Measurements from ENCODE around the gene PCSK5. TPM values are rescaled to one million over a fixed set of nuclear protein-coding genes. Genes with fewer than 3 reads are reported as not detected.
"Not testable (repeated sequence)": the region's sequence is repeated elsewhere in the genome, so short reads cannot be mapped to it uniquely, and the experiment has no call there.

The PCSK5 gene
- total RNA-seq, 1 donor from 2014 or later = 16.7 TPM

DNA sequence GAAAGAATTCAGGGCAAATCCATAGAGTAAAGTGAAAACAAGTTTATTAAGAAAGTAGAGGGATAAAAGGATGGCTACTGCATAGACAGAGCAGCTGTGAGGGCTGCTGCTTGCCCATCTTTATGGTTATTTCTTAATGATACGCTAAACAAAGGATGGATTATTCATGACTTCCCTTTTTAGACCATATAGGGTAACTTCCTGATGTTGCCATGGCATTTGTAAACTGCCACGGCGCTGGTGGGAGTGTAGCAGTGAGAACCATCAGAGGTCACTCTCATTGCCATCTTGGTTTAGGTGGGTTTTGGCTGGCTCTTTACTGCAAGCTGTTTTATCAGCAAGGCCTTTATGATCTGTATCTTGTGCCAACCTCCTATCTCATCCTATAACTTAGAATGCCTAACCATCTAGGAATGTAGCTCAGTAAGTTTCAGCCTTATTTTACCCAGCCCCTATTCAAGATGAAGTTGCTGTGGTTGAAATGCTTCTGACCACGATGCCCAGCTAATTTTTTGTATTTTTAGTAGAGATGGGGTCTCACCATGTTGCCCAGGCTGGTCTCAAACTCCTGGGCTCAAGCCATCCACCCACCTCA is 461.6 kb downstream of the PCSK5 start:
- H3K9me3 ChIP-seq (ENCODE audit: control insufficient read depth in 3 of 3, low read length in 3 of 3) = no peaks in the 10 kb centered on the region
- H3K9ac ChIP-seq (ENCODE audit: low read depth in 1 of 3, low read length in 3 of 3) = no peak overlapping the region
- H3K36me3 ChIP-seq (ENCODE audit: control insufficient read depth in 3 of 3, insufficient read depth in 3 of 3, low read length in 3 of 3) = no peaks in the 10 kb centered on the region
- no peaks in the 10 kb centered on the region for H3K4me1 ChIP-seq (ENCODE audit: control insufficient read depth in 3 of 3, insufficient read depth in 3 of 3, low read length in 3 of 3)
- no peak overlapping the region for H3K4me3 ChIP-seq (ENCODE audit: low read length in 3 of 3)
- H3K27ac ChIP-seq (ENCODE audit: low read depth, low read length) = no peak overlapping the region
- H3K27me3 ChIP-seq (ENCODE audit: control insufficient read depth in 3 of 3, insufficient read depth in 3 of 3, low read length in 3 of 3) = no peaks in the 10 kb centered on the region

DNA sequence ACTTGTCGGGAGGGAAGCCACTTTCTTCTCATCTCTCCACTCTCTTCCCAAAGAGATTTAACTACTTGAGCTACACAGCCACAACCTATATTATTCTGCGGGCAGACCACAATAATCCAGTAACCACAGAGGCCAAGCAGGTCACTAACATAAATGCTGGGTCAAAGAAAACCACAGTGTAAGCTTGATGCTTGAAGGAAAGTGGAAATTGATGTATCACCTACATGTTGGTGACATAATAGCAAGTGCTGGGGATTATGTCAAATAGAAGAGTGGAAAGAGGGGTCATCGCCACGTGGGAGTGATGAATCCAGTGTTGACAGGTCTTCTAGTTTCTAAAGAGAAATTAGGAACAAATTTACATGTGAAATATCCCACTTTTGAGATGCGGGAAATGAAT is 462.8 kb downstream of the PCSK5 start:
- no peaks in the 10 kb centered on the region for H3K27me3 ChIP-seq (ENCODE audit: control insufficient read depth in 3 of 3, insufficient read depth in 3 of 3, low read length in 3 of 3)
- H3K4me3 ChIP-seq (ENCODE audit: low read length in 3 of 3) = no peak overlapping the region
- H3K9me3 ChIP-seq (ENCODE audit: control insufficient read depth in 3 of 3, low read length in 3 of 3) = no peaks in the 10 kb centered on the region
- no peaks in the 10 kb centered on the region for H3K4me1 ChIP-seq (ENCODE audit: control insufficient read depth in 3 of 3, insufficient read depth in 3 of 3, low read length in 3 of 3)
- no peak overlapping the region for H3K27ac ChIP-seq (ENCODE audit: low read depth, low read length)
- H3K36me3 ChIP-seq (ENCODE audit: control insufficient read depth in 3 of 3, insufficient read depth in 3 of 3, low read length in 3 of 3) = no peaks in the 10 kb centered on the region
- no peak overlapping the region for H3K9ac ChIP-seq (ENCODE audit: low read depth in 1 of 3, low read length in 3 of 3)

DNA sequence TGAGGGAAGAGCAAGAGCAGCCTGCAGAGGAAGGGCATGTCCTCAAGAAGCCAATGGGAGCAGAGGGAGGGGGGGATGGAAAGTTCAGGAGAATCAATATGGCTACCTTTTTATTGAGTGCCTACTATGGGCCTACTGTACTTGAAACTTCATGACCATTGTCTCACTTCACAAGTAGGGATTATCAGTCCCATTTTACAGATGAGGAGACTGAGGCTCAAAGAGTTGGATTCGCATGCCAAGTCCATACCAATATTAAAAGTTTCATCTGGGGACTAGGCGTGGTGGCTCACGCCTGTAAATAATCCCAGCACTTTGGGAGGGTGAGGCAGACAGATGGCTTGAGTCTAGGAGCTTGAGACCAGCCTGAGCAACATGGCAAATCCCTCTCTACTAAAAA is 463.7 kb downstream of the PCSK5 start:
- no peaks in the 10 kb centered on the region for H3K27me3 ChIP-seq (ENCODE audit: control insufficient read depth in 3 of 3, insufficient read depth in 3 of 3, low read length in 3 of 3)
- H3K9ac ChIP-seq (ENCODE audit: low read depth in 1 of 3, low read length in 3 of 3) = no peak overlapping the region
- H3K4me1 ChIP-seq (ENCODE audit: control insufficient read depth in 3 of 3, insufficient read depth in 3 of 3, low read length in 3 of 3) = no peaks in the 10 kb centered on the region
- H3K9me3 ChIP-seq (ENCODE audit: control insufficient read depth in 3 of 3, low read length in 3 of 3) = no peaks in the 10 kb centered on the region
- no peaks in the 10 kb centered on the region for H3K36me3 ChIP-seq (ENCODE audit: control insufficient read depth in 3 of 3, insufficient read depth in 3 of 3, low read length in 3 of 3)
- no peak overlapping the region for H3K27ac ChIP-seq (ENCODE audit: low read depth, low read length)
- no peak overlapping the region for H3K4me3 ChIP-seq (ENCODE audit: low read length in 3 of 3)

DNA sequence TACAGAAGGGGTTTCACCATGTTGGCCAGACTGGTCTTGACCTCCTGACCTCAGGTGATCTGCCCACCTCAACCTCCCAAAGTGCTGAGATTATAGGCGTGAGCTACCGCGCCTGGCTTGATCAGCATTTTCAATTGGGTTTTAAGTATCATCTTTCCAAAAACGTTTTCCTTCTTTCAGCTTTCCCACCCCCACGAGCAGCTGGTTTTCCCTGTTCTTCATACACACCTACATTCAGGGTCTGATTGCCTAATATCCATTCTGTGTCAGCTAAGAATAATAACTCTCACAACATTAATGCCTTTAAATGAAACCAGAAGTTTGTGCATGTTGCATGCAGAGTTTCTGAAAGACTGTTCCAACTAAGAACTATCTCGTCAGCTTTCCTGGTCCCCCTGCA is 465.4 kb downstream of the PCSK5 start:
- H3K9me3 ChIP-seq (ENCODE audit: control insufficient read depth in 3 of 3, low read length in 3 of 3) = no peaks in the 10 kb centered on the region
- no peak overlapping the region for H3K9ac ChIP-seq (ENCODE audit: low read depth in 1 of 3, low read length in 3 of 3)
- no peak overlapping the region for H3K27ac ChIP-seq (ENCODE audit: low read depth, low read length)
- no peak overlapping the region for H3K4me3 ChIP-seq (ENCODE audit: low read length in 3 of 3)
- no peaks in the 10 kb centered on the region for H3K4me1 ChIP-seq (ENCODE audit: control insufficient read depth in 3 of 3, insufficient read depth in 3 of 3, low read length in 3 of 3)
- no peaks in the 10 kb centered on the region for H3K36me3 ChIP-seq (ENCODE audit: control insufficient read depth in 3 of 3, insufficient read depth in 3 of 3, low read length in 3 of 3)
- no peaks in the 10 kb centered on the region for H3K27me3 ChIP-seq (ENCODE audit: control insufficient read depth in 3 of 3, insufficient read depth in 3 of 3, low read length in 3 of 3)

DNA sequence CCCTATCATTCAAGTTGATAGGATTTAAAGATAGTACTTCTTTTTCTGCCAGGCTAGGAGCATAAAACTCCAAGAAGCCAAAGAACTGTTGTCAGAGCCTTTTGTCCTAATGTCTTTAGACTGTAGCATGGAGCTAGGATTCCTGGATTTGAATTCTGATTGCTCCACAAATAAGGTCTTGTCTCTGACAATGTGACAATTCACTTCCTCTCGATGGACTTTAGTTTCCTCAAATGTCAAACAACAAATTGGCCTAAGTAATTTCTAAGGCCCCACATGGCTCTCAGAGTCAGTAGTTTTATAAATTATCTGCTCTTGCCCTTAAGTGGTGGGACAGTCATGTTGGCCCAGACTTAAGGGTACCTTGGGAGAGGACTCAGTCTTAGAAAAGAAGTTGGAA is 467.1 kb downstream of the PCSK5 start:
- H3K9me3 ChIP-seq (ENCODE audit: control insufficient read depth in 3 of 3, low read length in 3 of 3) = no peaks in the 10 kb centered on the region
- no peaks in the 10 kb centered on the region for H3K27me3 ChIP-seq (ENCODE audit: control insufficient read depth in 3 of 3, insufficient read depth in 3 of 3, low read length in 3 of 3)
- no peak overlapping the region for H3K27ac ChIP-seq (ENCODE audit: low read depth, low read length)
- H3K4me1 ChIP-seq (ENCODE audit: control insufficient read depth in 3 of 3, insufficient read depth in 3 of 3, low read length in 3 of 3) = no peaks in the 10 kb centered on the region
- no peaks in the 10 kb centered on the region for H3K36me3 ChIP-seq (ENCODE audit: control insufficient read depth in 3 of 3, insufficient read depth in 3 of 3, low read length in 3 of 3)
- H3K9ac ChIP-seq (ENCODE audit: low read depth in 1 of 3, low read length in 3 of 3) = no peak overlapping the region
- H3K4me3 ChIP-seq (ENCODE audit: low read length in 3 of 3) = no peak overlapping the region

DNA sequence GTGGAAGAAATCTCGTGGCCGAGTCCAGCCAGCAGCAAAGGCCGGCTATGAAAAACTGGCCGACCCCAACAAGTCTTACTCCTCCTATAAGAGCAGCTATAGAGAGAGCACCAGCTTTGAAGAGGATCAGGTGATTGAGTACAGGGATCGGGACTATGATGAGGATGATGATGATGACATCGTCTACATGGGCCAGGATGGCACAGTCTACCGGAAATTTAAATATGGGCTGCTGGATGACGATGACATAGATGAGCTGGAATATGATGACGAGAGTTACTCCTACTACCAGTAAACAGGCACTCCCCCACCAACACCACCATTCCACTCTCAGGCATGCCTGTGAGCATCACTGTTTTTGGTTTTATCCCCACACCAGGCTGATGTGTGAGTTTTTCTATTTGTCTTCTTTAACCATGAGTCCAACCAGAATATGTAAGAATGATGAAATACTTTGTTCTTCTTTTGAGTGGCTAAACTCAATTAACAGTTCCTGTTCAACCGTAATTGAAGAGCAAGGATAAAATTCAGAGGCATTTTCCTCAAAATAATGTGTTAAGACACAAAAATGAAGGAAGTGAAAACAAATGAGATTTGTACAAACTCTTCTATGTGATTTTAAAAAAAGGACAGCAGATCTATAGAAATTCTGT is 468.3 kb downstream of the PCSK5 start:
- no peaks in the 10 kb centered on the region for H3K9me3 ChIP-seq (ENCODE audit: control insufficient read depth in 3 of 3, low read length in 3 of 3)
- no peaks in the 10 kb centered on the region for H3K36me3 ChIP-seq (ENCODE audit: control insufficient read depth in 3 of 3, insufficient read depth in 3 of 3, low read length in 3 of 3)
- no peak overlapping the region for H3K27ac ChIP-seq (ENCODE audit: low read depth, low read length)
- no peaks in the 10 kb centered on the region for H3K4me1 ChIP-seq (ENCODE audit: control insufficient read depth in 3 of 3, insufficient read depth in 3 of 3, low read length in 3 of 3)
- no peak overlapping the region for H3K4me3 ChIP-seq (ENCODE audit: low read length in 3 of 3)
- H3K27me3 ChIP-seq (ENCODE audit: control insufficient read depth in 3 of 3, insufficient read depth in 3 of 3, low read length in 3 of 3) = no peaks in the 10 kb centered on the region
- H3K9ac ChIP-seq (ENCODE audit: low read depth in 1 of 3, low read length in 3 of 3) = no peak overlapping the region

DNA sequence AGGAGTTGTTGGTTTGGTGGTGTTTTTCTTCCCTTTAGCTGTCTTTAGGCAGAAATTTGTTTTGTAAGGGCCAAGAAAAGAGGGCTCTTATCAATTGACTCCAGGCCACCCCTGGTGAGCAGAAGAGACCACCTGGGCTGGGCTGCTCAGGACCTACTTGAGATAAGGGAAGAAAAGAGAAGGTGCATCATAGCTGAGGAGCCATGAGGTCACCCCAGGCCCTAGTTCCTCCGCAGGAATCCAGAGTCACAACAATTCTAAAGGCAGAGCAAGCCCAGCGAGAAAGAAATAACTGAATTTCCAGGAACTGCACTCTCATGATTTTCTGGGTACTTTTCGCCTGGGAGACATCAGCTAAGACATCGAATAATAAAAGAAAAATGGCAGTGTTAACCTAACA is 468.9 kb downstream of the PCSK5 start:
- H3K27me3 ChIP-seq (ENCODE audit: control insufficient read depth in 3 of 3, insufficient read depth in 3 of 3, low read length in 3 of 3) = no peaks in the 10 kb centered on the region
- no peaks in the 10 kb centered on the region for H3K9me3 ChIP-seq (ENCODE audit: control insufficient read depth in 3 of 3, low read length in 3 of 3)
- H3K9ac ChIP-seq (ENCODE audit: low read depth in 1 of 3, low read length in 3 of 3) = no peak overlapping the region
- H3K27ac ChIP-seq (ENCODE audit: low read depth, low read length) = no peak overlapping the region
- H3K36me3 ChIP-seq (ENCODE audit: control insufficient read depth in 3 of 3, insufficient read depth in 3 of 3, low read length in 3 of 3) = no peaks in the 10 kb centered on the region
- no peaks in the 10 kb centered on the region for H3K4me1 ChIP-seq (ENCODE audit: control insufficient read depth in 3 of 3, insufficient read depth in 3 of 3, low read length in 3 of 3)
- H3K4me3 ChIP-seq (ENCODE audit: low read length in 3 of 3) = no peak overlapping the region

DNA sequence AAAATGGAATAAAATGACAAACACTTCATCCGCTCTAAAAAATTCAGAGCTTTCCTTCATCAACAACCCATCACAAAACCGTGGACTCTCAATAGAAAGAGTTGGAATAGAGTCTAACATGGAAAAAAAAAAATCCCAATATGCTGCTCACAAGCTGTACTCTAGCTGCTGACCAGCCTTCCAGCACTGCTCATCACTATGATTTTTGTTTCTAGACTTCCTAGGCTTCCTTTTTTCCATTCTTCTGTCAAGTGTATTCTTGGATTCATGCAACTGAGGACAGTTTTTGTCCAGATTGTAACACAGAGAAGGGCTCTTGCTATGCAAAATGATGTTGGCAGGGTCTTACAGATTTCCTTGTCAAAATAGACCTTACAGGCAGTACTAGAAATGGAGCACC is 469.3 kb downstream of the PCSK5 start:
- Histone ChIP-seq H3K27ac (ENCODE audit: low read depth, low read length) (no peak overlapping the region), H3K9ac (ENCODE audit: low read depth in 1 of 3, low read length in 3 of 3) (no peak overlapping the region), H3K36me3 (ENCODE audit: control insufficient read depth in 3 of 3, insufficient read depth in 3 of 3, low read length in 3 of 3) (no peaks in the 10 kb centered on the region), H3K9me3 (ENCODE audit: control insufficient read depth in 3 of 3, low read length in 3 of 3) (no peaks in the 10 kb centered on the region), H3K27me3 (ENCODE audit: control insufficient read depth in 3 of 3, insufficient read depth in 3 of 3, low read length in 3 of 3) (no peaks in the 10 kb centered on the region), H3K4me1 (ENCODE audit: control insufficient read depth in 3 of 3, insufficient read depth in 3 of 3, low read length in 3 of 3) (no peaks in the 10 kb centered on the region), H3K4me3 (ENCODE audit: low read length in 3 of 3) (no peak overlapping the region)

DNA sequence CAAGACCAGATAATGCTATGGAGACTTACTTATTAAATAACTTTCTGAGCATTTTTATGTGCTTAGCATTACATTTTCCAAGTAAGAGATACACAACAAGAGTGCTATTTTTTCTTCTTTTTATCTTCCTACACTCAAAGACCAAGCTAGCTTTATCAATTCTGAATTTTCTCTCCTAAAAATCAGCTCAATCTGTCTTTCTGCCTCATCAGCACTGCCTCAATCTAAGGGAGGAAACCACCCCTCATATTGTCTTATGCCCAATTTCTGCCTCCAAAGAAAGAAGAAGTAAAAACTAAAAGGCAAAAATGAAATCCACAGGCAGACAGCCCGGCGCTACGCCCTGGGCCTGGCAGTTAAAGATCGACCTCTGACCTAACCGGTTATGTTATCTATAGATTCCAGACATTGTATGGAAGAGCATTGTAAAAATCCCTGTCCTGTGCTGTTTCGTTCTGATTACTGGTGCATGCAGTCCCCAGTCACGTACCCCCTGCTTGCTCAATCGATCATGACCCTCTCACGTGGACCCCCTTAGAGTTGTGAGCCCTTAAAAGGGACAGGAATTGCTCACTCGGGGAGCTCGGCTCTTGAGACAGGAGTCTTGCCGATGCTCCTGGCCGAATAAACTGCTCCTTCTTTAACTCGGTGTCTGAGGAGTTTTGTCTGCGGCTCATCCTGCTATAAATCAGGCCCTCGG is 472.0 kb downstream of the PCSK5 start:
- not testable (repeated sequence) for H3K9me3 ChIP-seq (ENCODE audit: control insufficient read depth in 3 of 3, low read length in 3 of 3); H3K4me1 ChIP-seq (ENCODE audit: control insufficient read depth in 3 of 3, insufficient read depth in 3 of 3, low read length in 3 of 3); H3K36me3 ChIP-seq (ENCODE audit: control insufficient read depth in 3 of 3, insufficient read depth in 3 of 3, low read length in 3 of 3); H3K9ac ChIP-seq (ENCODE audit: low read depth in 1 of 3, low read length in 3 of 3); H3K27me3 ChIP-seq (ENCODE audit: control insufficient read depth in 3 of 3, insufficient read depth in 3 of 3, low read length in 3 of 3); H3K4me3 ChIP-seq (ENCODE audit: low read length in 3 of 3); H3K27ac ChIP-seq (ENCODE audit: low read depth, low read length)

DNA sequence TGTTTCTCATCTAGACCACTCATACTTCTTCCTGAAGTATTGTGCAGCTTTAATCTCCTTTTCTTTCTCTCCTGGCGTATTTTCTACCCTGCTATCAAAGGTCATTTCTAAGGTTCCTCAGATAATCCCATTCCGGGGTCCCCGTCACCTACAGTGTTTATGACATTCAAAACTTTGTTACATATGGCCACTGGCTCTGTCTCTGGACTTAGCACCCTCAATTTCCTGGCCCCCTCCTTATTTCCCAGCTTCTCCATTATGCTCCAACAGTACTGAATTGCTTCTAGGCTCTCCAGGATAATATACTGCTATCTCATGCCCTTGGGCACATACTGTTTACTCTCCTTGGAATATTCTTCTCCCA is 472.5 kb downstream of the PCSK5 start:
- Histone ChIP-seq H3K9me3 (ENCODE audit: control insufficient read depth in 3 of 3, low read length in 3 of 3) (no peaks in the 10 kb centered on the region), H3K4me3 (ENCODE audit: low read length in 3 of 3) (no peak overlapping the region), H3K4me1 (ENCODE audit: control insufficient read depth in 3 of 3, insufficient read depth in 3 of 3, low read length in 3 of 3) (no peaks in the 10 kb centered on the region), H3K36me3 (ENCODE audit: control insufficient read depth in 3 of 3, insufficient read depth in 3 of 3, low read length in 3 of 3) (no peaks in the 10 kb centered on the region), H3K27me3 (ENCODE audit: control insufficient read depth in 3 of 3, insufficient read depth in 3 of 3, low read length in 3 of 3) (no peaks in the 10 kb centered on the region), H3K27ac (ENCODE audit: low read depth, low read length) (no peak overlapping the region), H3K9ac (ENCODE audit: low read depth in 1 of 3, low read length in 3 of 3) (no peak overlapping the region)
